Kidney (tissue), 14 donors: Measurements from ENCODE around the gene UNC93A. TPM values are rescaled to one million over a fixed set of nuclear protein-coding genes. Genes with fewer than 3 reads are reported as not detected.

Experiments used
- DNase-seq, 5 donors: peaks; one replicate each; pipeline ENCODE4 v3.0.0-alpha.2; 2013 to 2020
- FAIRE-seq: peaks from 2 replicates; lab custom pipeline; 2012; peaks lifted over from hg19 to GRCh38; lab: Jason Lieb, UNC
- H3K27ac ChIP-seq, 2 donors: one replicate each; pipeline ENCODE4 v1.7.0; 2013; ENCODE audit warnings: low read depth in 2 of 2, low read length in 2 of 2, inconsistent platforms in 1 of 2
- H3K27me3 ChIP-seq: one replicate; pipeline ENCODE4 v1.7.1; 2013; ENCODE audit warnings: low read length, inconsistent platforms; ENCODE audit not compliant: control insufficient read depth, insufficient read depth
- H3K36me3 ChIP-seq, 3 donors: one replicate each; pipeline versions ENCODE4 v1.7.0 to v1.7.1; 2013; ENCODE audit warnings: low read length in 3 of 3, control low read depth in 1 of 3, inconsistent platforms in 1 of 3; ENCODE audit not compliant: insufficient read depth in 3 of 3, control insufficient read depth in 2 of 3
- H3K4me1 ChIP-seq, 3 donors: one replicate each; pipeline versions ENCODE4 v1.7.0 to v1.7.1; 2013; ENCODE audit warnings: low read length in 3 of 3, inconsistent platforms in 1 of 3, low read depth in 1 of 3; ENCODE audit not compliant: control insufficient read depth in 2 of 3, insufficient read depth in 2 of 3
- H3K4me3 ChIP-seq, 3 donors: one replicate each; pipeline versions ENCODE4 v1.7.0 to v1.8.1; 2013; ENCODE audit warnings: low read length in 3 of 3, control low read depth in 1 of 3, inconsistent platforms in 1 of 3
- H3K9ac ChIP-seq, 3 donors: one replicate each; pipeline versions ENCODE4 v1.7.0 to v1.7.1; 2013; ENCODE audit warnings: low read length in 3 of 3, control low read depth in 1 of 3, inconsistent platforms in 1 of 3
- H3K9me3 ChIP-seq, 3 donors: one replicate each; pipeline versions ENCODE4 v1.7.0 to v1.7.1; 2013; ENCODE audit warnings: low read length in 3 of 3, control low read depth in 1 of 3, inconsistent platforms in 1 of 3; ENCODE audit not compliant: control insufficient read depth in 2 of 3, insufficient read depth in 1 of 3
- CTCF ChIP-seq: IDR thresholded peaks from 3 replicates; pipeline ENCODE4 v1.5.1; 2012; ENCODE audit warnings: mild to moderate bottlenecking, moderate library complexity, borderline replicate concordance; ENCODE audit not compliant: insufficient read depth; ENCODE audit errors: extremely low read depth
- intact Hi-C: fragments of 100-400 bp; cut with DNase I; formaldehyde crosslinking; loops from one replicate; pipeline ENCODE4 v1.11.1; 2022
- polyA plus RNA-seq: library from polyadenylated mRNA; stranded (reverse); fragments of 350-450 nt; fragmentation: Illumina TruSeq; extraction: RNeasy Lipid Tissue Mini Kit (QIAGEN cat#74804); gene quantifications from one replicate; pipeline ENCODE4 v1.2.3, GENCODE V29; 2014; ENCODE audit warnings: low read depth, low replicate concordance; ENCODE audit not compliant: insufficient read depth
- total RNA-seq: library from RNA; stranded (reverse); fragmentation: NEBNext Ultra II Directional; extraction: Animal tissue kit (Norgen Biotek cat#: 25700); gene quantifications from one replicate; pipeline ENCODE4 v1.2.1, GENCODE V29; 2021
- donor health status: control.
- donor health status: control.
- donor health status: control.
- donor health status: control.
- donor health status: control.
- donor health status: DM: yes; HTN: yes; CAD: no.
- donor health status: Normal renal cell carcinoma (clear cell type).

UNC93A gene
- total and polyA plus RNA-seq, 2 donors from 2014 or later: 0.56 TPM; not detected in 1

- no peaks in the 10 kb centered on the region for H3K27me3 ChIP-seq
- no peak for TF ChIP-seq CTCF
- no peak for DNase-seq
- H3K9me3 ChIP-seq: no peaks in the 10 kb centered on the region
- no peak overlapping the region for H3K9ac ChIP-seq
- H3K27ac ChIP-seq: no peak overlapping the region
- no peak overlapping the region for H3K4me3 ChIP-seq
- peaks cover 0 to 6% (median 0%) of the 10 kb centered on the region in 3 donors for H3K4me1 ChIP-seq
- intact Hi-C loops: no loop called here
- FAIRE-seq: no peak
- no peaks in the 10 kb centered on the region for H3K36me3 ChIP-seq
Observed at GRCh38 chr6:167292301-167293087, 1.4 kb downstream of the UNC93A start.

GRCh38 chr6:167293088-167293589, 2.0 kb downstream of the UNC93A start:
- FAIRE-seq: no peak
- Histone ChIP-seq H3K27me3 (no peaks in the 10 kb centered on the region), H3K27ac (no peak overlapping the region), H3K36me3 (no peaks in the 10 kb centered on the region), H3K4me1 (peaks cover 0 to 6% (median 0%) of the 10 kb centered on the region in 3 donors), H3K4me3 (no peak overlapping the region), H3K9me3 (no peaks in the 10 kb centered on the region), H3K9ac (no peak overlapping the region)
- DNase-seq: peak in 1 of 5 donors; percentile 24
- no peak for TF ChIP-seq CTCF
- intact Hi-C loops: no loop called here

DNA sequence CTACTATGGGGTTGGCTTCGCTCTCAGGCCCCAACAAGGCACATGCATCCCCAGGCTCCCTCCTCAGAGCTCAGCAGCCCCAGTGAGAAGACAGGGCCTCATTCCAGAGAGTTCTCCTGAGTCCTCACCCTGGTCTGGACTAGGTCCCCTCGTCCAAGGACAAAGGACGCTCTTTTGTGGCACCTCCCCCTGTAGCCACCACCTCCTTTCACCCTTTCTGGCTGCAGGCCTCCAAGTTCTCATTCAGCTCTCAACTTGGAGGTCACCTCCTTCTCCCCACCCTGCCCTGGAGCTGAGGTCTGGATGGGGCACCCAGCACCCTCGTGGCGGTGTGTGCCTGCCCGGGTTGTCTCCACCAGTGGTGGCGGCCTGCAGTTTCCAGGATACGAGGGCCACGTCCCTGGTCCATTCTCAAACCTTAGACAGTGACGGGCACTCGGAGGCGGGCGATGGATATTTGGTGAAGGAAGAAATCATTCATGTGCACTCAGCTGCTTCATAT, 2.5 kb downstream of the UNC93A start:
- H3K9me3 ChIP-seq: no peaks in the 10 kb centered on the region
- no peaks in the 10 kb centered on the region for H3K36me3 ChIP-seq
- DNase-seq (peak in 1 of 5 donors; percentile 28), FAIRE-seq (no peak)
- H3K27ac ChIP-seq: no peak overlapping the region
- no peak overlapping the region for H3K4me3 ChIP-seq
- TF ChIP-seq CTCF: no peak
- no peak overlapping the region for H3K9ac ChIP-seq
- peaks cover 0 to 6% (median 0%) of the 10 kb centered on the region in 3 donors for H3K4me1 ChIP-seq
- no peaks in the 10 kb centered on the region for H3K27me3 ChIP-seq
- intact Hi-C loops: no loop called here
